C1 segment of cervical spinal cord (tissue), 14 donors: ENCODE measurements around the gene PIF1.

ENCODE experiments used
- DNase-seq, 14 donors: peaks; one replicate each; lab custom pipeline; 2025; lab: John Stamatoyannopoulos, UW

PIF1 gene

GRCh38 chr15:64775551-64776401, 49.7 kb downstream of the PIF1 start, which contains the start of gene RBPMS2:
Gene RBPMS2, minus strand, starts transcription at chr15:64775589. Its CDS starts 270 bp downstream, at chr15:64775319.
- DNase-seq: no peak

GRCh38 chr15:64774629-64775493, 50.6 kb downstream of the PIF1 start:
- no peak for DNase-seq

- no peak for DNase-seq
Observed at GRCh38 chr15:64774037-64774628, 51.3 kb downstream of the PIF1 start.

- no peak for DNase-seq
Observed at GRCh38 chr15:64773606-64774005, 51.8 kb downstream of the PIF1 start.

GRCh38 chr15:64772964-64773363, 52.5 kb downstream of the PIF1 start:
- DNase-seq: no peak

- DNase-seq: no peak
Observed at GRCh38 chr15:64772488-64772887, 53.0 kb downstream of the PIF1 start.

- DNase-seq: no peak
Observed at GRCh38 chr15:64770626-64771025, 54.8 kb downstream of the PIF1 start.

GRCh38 chr15:64767203-64767602, 58.2 kb downstream of the PIF1 start:
- DNase-seq: no peak

- no peak for DNase-seq
Observed at GRCh38 chr15:64766058-64766457, 59.4 kb downstream of the PIF1 start.
